MM.1S (cell line): Measurements from ENCODE around the gene SLC26A2.

Source experiments
- DNase-seq: peaks from one replicate; pipeline ENCODE4 v3.0.0-alpha.2; 2015
- H2AFZ ChIP-seq: fragments of 300-600 bp; sonication (generic); 2 replicates; pipeline ENCODE4 v1.6.0; 2016; ENCODE audit warnings: antibody characterized with exemption, low read length
- H3F3A ChIP-seq: fragments of 300-600 bp; sonication (generic); 2 replicates; pipeline ENCODE4 v1.6.1; 2016; ENCODE audit warnings: mild to moderate bottlenecking, antibody characterized with exemption, low read length, moderate library complexity, mixed read lengths; ENCODE audit not compliant: insufficient read depth
- H3K27ac ChIP-seq: fragments of 300-600 bp; sonication (generic); 2 replicates; pipeline ENCODE4 v1.5.1; 2016; ENCODE audit warnings: mild to moderate bottlenecking, low read length
- H3K27me3 ChIP-seq: fragments of 300-600 bp; sonication (generic); replicated peaks from 2 replicates; pipeline ENCODE4 v1.6.0; 2016; ENCODE audit warnings: low read length; ENCODE audit not compliant: insufficient read depth
- H3K36me3 ChIP-seq: fragments of 300-600 bp; sonication (generic); replicated peaks from 2 replicates; pipeline ENCODE4 v1.6.1; 2016; ENCODE audit warnings: mild to moderate bottlenecking, low read length, mixed read lengths; ENCODE audit not compliant: insufficient read depth
- H3K4me1 ChIP-seq: fragments of 300-600 bp; sonication (generic); 2 replicates; pipeline ENCODE4 v1.6.1; 2016; ENCODE audit warnings: low read length, mixed read lengths
- H3K4me2 ChIP-seq: fragments of 300-600 bp; sonication (generic); 2 replicates; pipeline ENCODE4 v1.6.0; 2016; ENCODE audit warnings: low read depth, low read length
- H3K4me3 ChIP-seq: fragments of 300-600 bp; sonication (generic); 2 replicates; pipeline ENCODE4 v1.5.1; 2016; ENCODE audit warnings: low read length, mixed read lengths
- H3K79me2 ChIP-seq: fragments of 300-600 bp; sonication (generic); 2 replicates; pipeline ENCODE4 v1.6.1; 2016; ENCODE audit warnings: mixed run types, low read length, mixed read lengths
- H3K9ac ChIP-seq: fragments of 300-600 bp; sonication (generic); 2 replicates; pipeline ENCODE4 v1.6.1; 2016; ENCODE audit warnings: low read length, mixed read lengths
- H3K9me2 ChIP-seq: fragments of 300-600 bp; sonication (generic); replicated peaks from 2 replicates; pipeline ENCODE4 v1.6.1; 2016; ENCODE audit warnings: mild to moderate bottlenecking, low read length, mixed read lengths; ENCODE audit not compliant: insufficient read depth
- H3K9me3 ChIP-seq: fragments of 300-600 bp; sonication (generic); replicated peaks from 2 replicates; pipeline ENCODE4 v1.6.1; 2016; ENCODE audit warnings: mild to moderate bottlenecking, low read length, mixed read lengths; ENCODE audit not compliant: insufficient read depth
- H4K20me1 ChIP-seq: fragments of 300-600 bp; sonication (generic); 2 replicates; pipeline ENCODE4 v1.6.1; 2016; ENCODE audit warnings: mild to moderate bottlenecking, low read length, moderate library complexity, mixed read lengths; ENCODE audit not compliant: insufficient read depth
- EZH2 ChIP-seq: fragments of 300-600 bp; sonication (generic); optimal IDR thresholded peaks from 2 replicates; pipeline ENCODE3; 2017; ENCODE audit warnings: low read depth, mild to moderate bottlenecking, antibody characterized with exemption, low read length, mixed read lengths
- EZH2phosphoT487 ChIP-seq: fragments of 300-600 bp; sonication (generic); IDR thresholded peaks from 2 replicates; pipeline ENCODE4 v1.6.1; 2018; ENCODE audit warnings: antibody characterized with exemption, low read length
- TF ChIP-seq, protein P1 (sequence below): fragments of 300-600 bp; sonication (generic); IDR thresholded peaks from 2 replicates; pipeline ENCODE4 v1.5.1; 2016; ENCODE audit warnings: antibody characterized with exemption, low read length, mixed read lengths

SLC26A2 gene

GRCh38 chr5:149931992-149932436 is 28.5 kb upstream of the SLC26A2 start:
- no peak overlapping the region for H3K27ac ChIP-seq
- no peak overlapping the region for H3K9ac ChIP-seq
- no peaks in the 10 kb centered on the region for H3K4me1 ChIP-seq
- no peaks in the 10 kb centered on the region for H3K27me3 ChIP-seq
- no peaks in the 10 kb centered on the region for H3K79me2 ChIP-seq
- DNase-seq: no peak
- no peak overlapping the region for H2AFZ ChIP-seq
- H3K36me3 ChIP-seq: no peaks in the 10 kb centered on the region
- no peak overlapping the region for H3K4me2 ChIP-seq
- H3K4me3 ChIP-seq: no peak overlapping the region
- H3K9me3 ChIP-seq: no peaks in the 10 kb centered on the region
- no peak for TF ChIP-seq EZH2phosphoT487
- no peaks in the 10 kb centered on the region for H3K9me2 ChIP-seq
- no peaks in the 10 kb centered on the region for H4K20me1 ChIP-seq
- no peaks in the 10 kb centered on the region for H3F3A ChIP-seq

DNA sequence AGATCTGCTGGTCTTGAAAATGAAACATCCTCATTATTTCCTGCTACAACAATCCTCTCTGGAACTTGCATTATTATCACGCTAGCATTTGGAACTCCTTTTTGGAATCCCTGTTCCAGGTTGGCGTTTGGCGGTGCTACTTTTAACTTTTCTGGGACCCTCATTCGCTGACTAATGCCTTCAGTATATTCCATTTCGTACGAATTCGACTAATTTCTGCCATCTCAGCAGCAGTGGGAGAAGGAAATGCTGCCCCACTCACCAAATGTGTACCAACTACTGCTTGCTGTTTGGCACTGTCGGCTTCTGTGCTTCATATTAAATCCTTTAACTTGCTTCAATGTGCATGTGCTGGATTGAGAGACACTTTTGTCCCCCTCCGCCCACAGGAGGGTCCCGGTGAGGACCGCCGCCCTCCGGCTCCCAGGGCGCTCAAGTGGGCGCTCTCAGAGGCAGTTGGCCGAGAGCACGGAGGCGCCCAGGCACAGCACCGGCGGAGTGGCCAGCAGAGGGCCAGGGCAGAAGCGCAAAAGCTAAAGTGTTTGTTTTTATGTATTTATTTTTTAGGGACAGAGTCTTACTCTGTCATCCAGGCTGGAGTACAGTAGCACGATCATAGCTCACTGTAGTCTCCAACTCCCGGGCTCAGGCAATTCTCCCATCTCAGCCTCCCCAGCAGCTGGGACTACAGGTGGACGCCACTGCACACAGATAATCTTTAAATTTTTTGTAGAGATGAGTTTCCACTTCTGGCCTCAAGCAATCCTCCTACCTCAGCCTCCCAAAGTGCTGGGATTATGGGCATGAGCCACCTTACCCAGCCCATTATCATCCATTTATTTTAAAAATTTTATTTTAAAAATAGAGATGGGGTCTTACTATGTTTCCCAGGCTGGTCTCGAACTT is 27.9 kb upstream of the SLC26A2 start:
- H3K9me2 ChIP-seq: no peaks in the 10 kb centered on the region
- H3K79me2 ChIP-seq: no peaks in the 10 kb centered on the region
- H4K20me1 ChIP-seq: no peaks in the 10 kb centered on the region
- H2AFZ ChIP-seq: no peak overlapping the region
- no peaks in the 10 kb centered on the region for H3K36me3 ChIP-seq
- no peaks in the 10 kb centered on the region for H3F3A ChIP-seq
- H3K9ac ChIP-seq: no peak overlapping the region
- H3K27ac ChIP-seq: no peak overlapping the region
- TF ChIP-seq, protein P1, sequence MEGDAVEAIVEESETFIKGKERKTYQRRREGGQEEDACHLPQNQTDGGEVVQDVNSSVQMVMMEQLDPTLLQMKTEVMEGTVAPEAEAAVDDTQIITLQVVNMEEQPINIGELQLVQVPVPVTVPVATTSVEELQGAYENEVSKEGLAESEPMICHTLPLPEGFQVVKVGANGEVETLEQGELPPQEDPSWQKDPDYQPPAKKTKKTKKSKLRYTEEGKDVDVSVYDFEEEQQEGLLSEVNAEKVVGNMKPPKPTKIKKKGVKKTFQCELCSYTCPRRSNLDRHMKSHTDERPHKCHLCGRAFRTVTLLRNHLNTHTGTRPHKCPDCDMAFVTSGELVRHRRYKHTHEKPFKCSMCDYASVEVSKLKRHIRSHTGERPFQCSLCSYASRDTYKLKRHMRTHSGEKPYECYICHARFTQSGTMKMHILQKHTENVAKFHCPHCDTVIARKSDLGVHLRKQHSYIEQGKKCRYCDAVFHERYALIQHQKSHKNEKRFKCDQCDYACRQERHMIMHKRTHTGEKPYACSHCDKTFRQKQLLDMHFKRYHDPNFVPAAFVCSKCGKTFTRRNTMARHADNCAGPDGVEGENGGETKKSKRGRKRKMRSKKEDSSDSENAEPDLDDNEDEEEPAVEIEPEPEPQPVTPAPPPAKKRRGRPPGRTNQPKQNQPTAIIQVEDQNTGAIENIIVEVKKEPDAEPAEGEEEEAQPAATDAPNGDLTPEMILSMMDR: no peak
- no peak for TF ChIP-seq EZH2
- no peak for TF ChIP-seq EZH2phosphoT487
- H3K4me3 ChIP-seq: no peak overlapping the region
- no peaks in the 10 kb centered on the region for H3K4me1 ChIP-seq
- no peaks in the 10 kb centered on the region for H3K9me3 ChIP-seq
- no peak for DNase-seq
- H3K27me3 ChIP-seq: no peaks in the 10 kb centered on the region
- H3K4me2 ChIP-seq: no peak overlapping the region

DNA sequence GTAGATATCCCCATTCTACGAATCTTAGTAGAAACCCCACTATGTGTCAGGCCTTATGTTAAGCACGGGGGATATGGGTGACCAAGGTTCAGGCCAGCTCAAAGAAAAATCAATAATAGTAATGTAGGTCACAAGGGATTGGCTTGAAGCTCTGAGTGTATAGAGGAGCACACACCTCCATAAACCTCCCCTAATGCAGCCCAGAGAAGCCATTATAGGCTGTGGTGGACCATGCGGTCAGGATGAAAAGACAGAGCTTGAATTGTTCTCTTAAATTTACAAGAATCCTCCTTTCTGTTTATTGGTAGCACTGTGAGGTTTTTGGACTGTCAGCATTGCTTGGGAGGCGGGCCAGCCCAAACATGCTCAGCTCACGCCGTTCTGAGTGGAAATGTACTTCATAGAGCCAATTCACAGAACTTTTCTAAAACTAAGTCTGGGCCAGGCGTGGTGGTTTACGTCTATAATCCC is 25.1 kb upstream of the SLC26A2 start:
- Histone ChIP-seq H3K4me1 (peaks cover 6% of the 10 kb centered on the region), H3K4me2 (no peak overlapping the region), H3K36me3 (no peaks in the 10 kb centered on the region), H3K9me2 (no peaks in the 10 kb centered on the region), H3K27me3 (no peaks in the 10 kb centered on the region), H2AFZ (no peak overlapping the region), H3K79me2 (no peaks in the 10 kb centered on the region), H3F3A (no peaks in the 10 kb centered on the region), H3K4me3 (no peak overlapping the region), H3K9me3 (no peaks in the 10 kb centered on the region), H4K20me1 (no peaks in the 10 kb centered on the region), H3K9ac (no peak overlapping the region), H3K27ac (no peak overlapping the region)
- TF ChIP-seq EZH2: no peak
- no peak for TF ChIP-seq EZH2phosphoT487
- TF ChIP-seq, protein P1: no peak
- DNase-seq: no peak
